AG10803 (cell line): ENCODE data around the gene VTN.

Experiments
- DNase-seq: peaks from one replicate; pipeline ENCODE4 v3.0.0; 2010; ENCODE audit warnings: low read depth
- H3K4me3 ChIP-seq: 2 replicates; pipeline ENCODE4 v1.5.1; 2011; ENCODE audit warnings: mild to moderate bottlenecking, low read length, control low read depth
- CTCF ChIP-seq: conservative IDR thresholded peaks from 2 replicates; pipeline ENCODE4 v1.5.1; 2011; ENCODE audit warnings: mild to moderate bottlenecking, low read length, control low read depth, inconsistent platforms

Gene VTN

GRCh38 chr17:28395968-28396367 lies 25.9 kb upstream of the VTN start:
- H3K4me3 ChIP-seq = no peak overlapping the region
- no peak for DNase-seq

DNA sequence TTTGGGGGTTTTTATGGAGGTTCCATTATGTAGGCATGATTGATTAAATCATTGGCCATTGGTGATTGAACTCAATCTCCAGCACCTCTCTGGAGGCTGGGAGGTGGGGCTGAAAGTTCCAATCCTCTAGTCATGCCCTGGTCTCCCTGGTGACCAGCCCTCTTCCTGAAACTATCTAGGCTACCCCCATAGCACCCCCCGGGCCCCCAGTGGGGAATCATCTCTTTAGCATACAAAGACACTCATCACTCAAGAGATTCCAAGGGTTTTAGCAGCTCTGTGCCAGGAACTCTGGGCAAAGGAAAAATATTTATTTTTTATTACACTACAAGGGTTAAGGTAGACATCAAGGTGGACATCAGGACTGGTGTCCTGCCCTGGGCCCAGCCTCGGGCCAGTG lies 25.3 kb upstream of the VTN start:
- DNase-seq = no peak
- H3K4me3 ChIP-seq = no peak overlapping the region
- no peak for TF ChIP-seq CTCF

More at GRCh38 chr17:28395968-28396367, 25.9 kb upstream of the VTN start:
- no peak for TF ChIP-seq CTCF

DNA sequence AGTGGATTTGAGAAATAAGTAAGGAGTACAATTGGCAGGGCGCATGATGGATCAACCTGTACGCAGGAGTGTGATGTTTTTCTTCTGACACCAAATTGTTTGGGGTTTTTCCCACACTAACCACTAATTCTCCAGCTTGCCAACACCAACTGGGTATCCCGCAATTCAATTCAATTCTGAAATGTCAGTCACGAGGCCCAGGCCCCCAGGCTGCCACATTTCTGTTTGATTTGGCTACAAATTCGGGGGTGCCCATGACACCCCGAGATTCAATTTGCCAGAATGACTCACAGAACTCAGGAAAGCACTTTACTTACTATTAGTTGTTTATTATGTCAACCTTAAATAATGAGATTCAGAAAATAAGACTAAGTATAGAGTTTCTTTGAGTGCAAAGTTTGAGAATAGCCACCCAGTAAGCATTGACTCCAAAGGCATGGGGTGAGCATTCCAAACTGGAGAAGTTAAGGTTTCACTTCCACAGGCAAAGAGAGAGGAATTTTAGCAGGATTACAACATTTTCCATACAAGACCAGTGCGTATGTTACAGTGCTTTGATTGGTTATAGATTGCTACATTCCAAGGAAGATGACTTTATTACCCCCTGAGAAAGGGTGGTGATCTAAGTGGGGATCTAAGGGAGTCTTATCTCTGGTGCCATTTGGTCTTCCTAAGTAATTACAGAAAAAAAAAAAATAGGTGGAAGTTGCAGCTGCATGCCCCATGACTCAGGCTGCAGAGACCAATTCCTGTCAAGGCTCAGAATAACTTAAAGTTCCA lies 24.4 kb upstream of the VTN start:
- no peak overlapping the region for H3K4me3 ChIP-seq
- peak; percentile 48 for DNase-seq
- no peak for TF ChIP-seq CTCF

DNA sequence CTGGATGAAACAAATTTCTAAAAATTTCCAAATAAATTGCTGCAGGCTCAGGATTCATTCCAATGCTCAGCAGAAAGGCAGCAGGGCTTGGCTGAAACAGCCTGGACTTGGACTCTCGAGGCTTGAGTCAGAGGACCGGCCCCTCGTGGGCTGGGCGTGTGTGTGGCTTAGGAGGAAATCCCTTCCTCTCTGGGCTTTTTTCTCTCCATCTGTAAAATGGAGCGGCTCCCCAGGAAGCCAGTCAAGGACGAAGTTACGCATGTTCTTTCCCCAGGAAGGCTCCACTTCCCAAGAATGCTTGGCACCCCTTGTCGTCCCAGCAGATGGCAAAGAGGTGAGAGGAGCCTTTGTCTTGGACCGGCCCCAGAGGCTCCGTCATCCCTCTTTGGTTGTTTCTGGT lies 22.4 kb upstream of the VTN start:
- no peak for TF ChIP-seq CTCF
- H3K4me3 ChIP-seq = no peak overlapping the region
- DNase-seq = no peak

DNA sequence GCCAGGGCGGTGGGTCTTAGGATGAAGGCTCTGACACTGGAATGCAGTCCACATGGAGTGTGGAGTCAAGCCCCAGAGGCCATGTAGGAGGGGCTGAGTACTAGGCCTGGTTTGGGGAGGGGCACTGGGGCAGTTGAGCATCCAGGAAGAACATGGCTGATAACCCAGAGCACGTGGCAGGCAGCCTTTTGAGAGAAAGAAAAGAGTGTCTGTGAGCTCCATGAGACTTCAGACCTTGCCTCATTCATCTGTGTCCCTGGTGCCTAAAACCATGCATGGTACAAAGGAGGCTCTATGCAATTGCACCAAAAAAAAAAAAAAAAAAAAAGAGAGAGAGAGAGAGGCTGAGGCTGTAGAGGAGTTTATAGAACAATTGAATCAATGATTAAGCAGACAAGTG lies 21.3 kb upstream of the VTN start:
- DNase-seq = no peak
- H3K4me3 ChIP-seq = no peak overlapping the region
- no peak for TF ChIP-seq CTCF

GRCh38 chr17:28390984-28391383 lies 20.9 kb upstream of the VTN start:
- no peak for DNase-seq
- TF ChIP-seq CTCF = no peak
- no peak overlapping the region for H3K4me3 ChIP-seq

- no peak for TF ChIP-seq CTCF
- H3K4me3 ChIP-seq = no peak overlapping the region
- no peak for DNase-seq
These were observed 20.5 kb upstream of the VTN start for GRCh38 chr17:28390563-28390962.
